Mesothelial cell of epicardium (in vitro differentiated cells): ENCODE results near the gene LRG1. TPM values are rescaled to one million over a fixed set of nuclear protein-coding genes. Genes with fewer than 3 reads are reported as not detected.

Experiments used
- DNase-seq, 2 experiments: peaks; one replicate each; pipeline ENCODE4 v3.0.0; 2021; ENCODE audit warnings: low spot score in 2 of 2; ENCODE audit not compliant: unreplicated experiment in 2 of 2
- H3K27ac Mint-ChIP-seq: 2 replicates; pipeline ENCODE4 v1.8.0; 2021; ENCODE audit warnings: mixed read lengths
- H3K27me3 Mint-ChIP-seq: 2 replicates; pipeline ENCODE4 v1.8.0; 2021; ENCODE audit warnings: low read depth, mixed read lengths
- H3K36me3 Mint-ChIP-seq: 2 replicates; pipeline ENCODE4 v1.8.0; 2021; ENCODE audit warnings: mixed read lengths
- H3K4me1 Mint-ChIP-seq: 2 replicates; pipeline ENCODE4 v1.8.0; 2021; ENCODE audit warnings: mixed read lengths
- H3K4me3 Mint-ChIP-seq: 2 replicates; pipeline ENCODE4 v1.8.0; 2021; ENCODE audit warnings: mild to moderate bottlenecking, moderate library complexity, mixed read lengths
- H3K9me3 Mint-ChIP-seq: 2 replicates; pipeline ENCODE4 v1.8.0; 2021; ENCODE audit warnings: mixed read lengths
- total RNA-seq: library from RNA; stranded (reverse); gene quantifications from 3 replicates; pipeline ENCODE4 v1.2.1, GENCODE V29; 2021
- TF ChIP-seq, protein P1 (sequence below): fragments of 200-600 bp; sonication (generic); IDR thresholded peaks from one replicate; pipeline ENCODE4 v1.5.0; 2021; ENCODE audit warnings: antibody characterized with exemption; ENCODE audit not compliant: unreplicated experiment

LRG1 gene
- total RNA-seq, 1 donor from 2014 or later = 0.16 TPM

GRCh38 chr19:4508698-4509097 lies 31.1 kb downstream of the LRG1 start:
- no peak overlapping the region for H3K27ac Mint-ChIP-seq
- TF ChIP-seq, protein P1, sequence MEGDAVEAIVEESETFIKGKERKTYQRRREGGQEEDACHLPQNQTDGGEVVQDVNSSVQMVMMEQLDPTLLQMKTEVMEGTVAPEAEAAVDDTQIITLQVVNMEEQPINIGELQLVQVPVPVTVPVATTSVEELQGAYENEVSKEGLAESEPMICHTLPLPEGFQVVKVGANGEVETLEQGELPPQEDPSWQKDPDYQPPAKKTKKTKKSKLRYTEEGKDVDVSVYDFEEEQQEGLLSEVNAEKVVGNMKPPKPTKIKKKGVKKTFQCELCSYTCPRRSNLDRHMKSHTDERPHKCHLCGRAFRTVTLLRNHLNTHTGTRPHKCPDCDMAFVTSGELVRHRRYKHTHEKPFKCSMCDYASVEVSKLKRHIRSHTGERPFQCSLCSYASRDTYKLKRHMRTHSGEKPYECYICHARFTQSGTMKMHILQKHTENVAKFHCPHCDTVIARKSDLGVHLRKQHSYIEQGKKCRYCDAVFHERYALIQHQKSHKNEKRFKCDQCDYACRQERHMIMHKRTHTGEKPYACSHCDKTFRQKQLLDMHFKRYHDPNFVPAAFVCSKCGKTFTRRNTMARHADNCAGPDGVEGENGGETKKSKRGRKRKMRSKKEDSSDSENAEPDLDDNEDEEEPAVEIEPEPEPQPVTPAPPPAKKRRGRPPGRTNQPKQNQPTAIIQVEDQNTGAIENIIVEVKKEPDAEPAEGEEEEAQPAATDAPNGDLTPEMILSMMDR = no peak
- H3K27me3 Mint-ChIP-seq = no peaks in the 10 kb centered on the region
- DNase-seq = no peak
- H3K4me3 Mint-ChIP-seq = no peak overlapping the region
- peaks cover 15% of the 10 kb centered on the region for H3K36me3 Mint-ChIP-seq
- H3K9me3 Mint-ChIP-seq = no peaks in the 10 kb centered on the region
- H3K4me1 Mint-ChIP-seq = no peaks in the 10 kb centered on the region

DNA sequence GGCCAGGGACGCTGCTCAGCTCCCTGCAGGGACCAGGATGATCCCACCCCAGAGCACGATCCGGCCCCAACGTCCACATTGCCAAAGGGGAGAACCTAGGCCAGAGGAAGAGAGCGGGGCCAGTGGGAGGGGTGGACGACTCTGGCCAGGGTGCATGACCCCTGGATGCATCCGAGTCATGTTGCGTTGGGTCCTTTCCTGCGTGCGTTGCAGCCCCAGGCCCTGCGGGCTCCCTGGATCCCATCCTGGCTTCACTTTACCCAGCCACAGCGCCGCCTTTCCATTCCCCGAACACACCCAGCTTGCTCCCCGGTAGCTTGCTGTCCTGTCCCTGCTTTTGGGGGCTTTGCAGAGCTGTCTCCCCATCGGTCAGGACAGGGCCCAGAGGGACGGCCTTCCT lies 32.0 kb downstream of the LRG1 start:
- Mint-ChIP-seq H3K27ac (no peak overlapping the region), H3K27me3 (no peaks in the 10 kb centered on the region), H3K4me3 (no peak overlapping the region), H3K36me3 (peaks cover 15% of the 10 kb centered on the region), H3K9me3 (no peaks in the 10 kb centered on the region), H3K4me1 (no peaks in the 10 kb centered on the region)
- TF ChIP-seq, protein P1 = no peak
- no peak for DNase-seq

DNA sequence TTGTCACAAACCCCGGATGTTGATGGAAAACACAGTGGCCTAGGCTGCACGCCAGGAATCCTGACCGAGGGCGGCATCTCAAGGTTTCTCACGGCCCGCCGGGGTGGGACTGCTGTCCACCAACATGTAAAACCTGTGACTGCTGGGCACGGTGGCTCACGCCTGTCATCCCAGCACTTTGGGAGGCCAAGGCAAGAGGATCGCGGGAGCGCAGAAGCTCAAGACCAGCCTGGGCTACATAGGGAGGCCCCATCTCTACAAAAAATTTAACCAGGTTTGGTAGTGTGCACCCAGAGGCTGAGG lies 32.7 kb downstream of the LRG1 start:
- H3K4me1 Mint-ChIP-seq = no peaks in the 10 kb centered on the region

DNA sequence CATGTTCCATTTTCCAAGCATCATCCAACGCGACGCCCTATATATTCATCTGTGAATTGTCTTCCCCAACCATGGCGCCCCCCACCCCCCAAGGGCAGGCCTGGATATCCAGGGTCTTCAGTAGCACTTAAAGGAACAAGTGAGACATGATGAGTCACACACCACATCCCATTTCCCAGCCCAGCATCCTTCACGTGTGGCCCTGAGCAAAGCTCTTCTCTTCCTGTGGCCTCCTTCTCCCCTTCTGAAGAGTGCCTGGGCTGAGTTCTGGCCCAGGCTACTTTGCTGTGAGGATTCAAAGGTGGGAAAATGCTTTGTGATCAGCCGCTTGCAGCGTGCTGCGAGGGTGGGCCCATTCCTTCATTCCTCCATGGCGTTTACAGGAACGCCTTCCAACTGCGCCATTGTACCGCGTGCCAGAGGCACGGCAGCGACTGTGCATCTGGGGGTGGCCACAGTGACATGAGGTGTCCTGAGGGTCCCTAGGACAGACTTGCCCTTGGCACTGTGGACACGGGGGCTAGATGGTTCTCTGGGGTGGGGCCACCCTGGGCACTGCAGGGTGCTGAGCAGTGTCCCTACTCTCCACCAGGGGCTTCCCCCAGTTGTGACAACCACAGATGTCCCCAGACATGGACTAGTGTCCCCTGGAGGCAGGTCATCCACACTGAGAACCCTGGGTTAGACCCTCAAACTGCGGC lies 33.2 kb downstream of the LRG1 start:
- H3K36me3 Mint-ChIP-seq = peaks cover 15% of the 10 kb centered on the region
- TF ChIP-seq, protein P1 = no peak
- H3K27me3 Mint-ChIP-seq = no peaks in the 10 kb centered on the region
- H3K27ac Mint-ChIP-seq = peak overlapping the region; percentile 38
- no peak overlapping the region for H3K4me3 Mint-ChIP-seq
- no peaks in the 10 kb centered on the region for H3K9me3 Mint-ChIP-seq
- no peaks in the 10 kb centered on the region for H3K4me1 Mint-ChIP-seq
- no peak for DNase-seq

More for the DNA sequence above, 32.7 kb downstream of the LRG1 start:
- Mint-ChIP-seq H3K36me3 (peaks cover 15% of the 10 kb centered on the region), H3K27me3 (no peaks in the 10 kb centered on the region), H3K27ac (no peak overlapping the region), H3K9me3 (no peaks in the 10 kb centered on the region), H3K4me3 (no peak overlapping the region)
- peak in 1 of 2 experiments; percentile 18 for DNase-seq
- TF ChIP-seq, protein P1 = no peak

- H3K36me3 Mint-ChIP-seq = peaks cover 15% of the 10 kb centered on the region
- no peak overlapping the region for H3K4me3 Mint-ChIP-seq
- no peak for DNase-seq
- TF ChIP-seq, protein P1 = no peak
- no peaks in the 10 kb centered on the region for H3K4me1 Mint-ChIP-seq
- no peaks in the 10 kb centered on the region for H3K27me3 Mint-ChIP-seq
- no peak overlapping the region for H3K27ac Mint-ChIP-seq
- no peaks in the 10 kb centered on the region for H3K9me3 Mint-ChIP-seq
These were observed 34.0 kb downstream of the LRG1 start for GRCh38 chr19:4505570-4506448.
